Dedifferentiated amniotic fluid mesenchymal stem cell (primary cell): Measurements from ENCODE around the gene CAPN12.

Source experiments
- DNase-seq: peaks from one replicate; pipeline ENCODE4 v3.0.0-alpha.2; 2016; ENCODE audit errors: extremely low spot score

The CAPN12 gene

GRCh38 chr19:38739440-38740256 is 4.6 kb downstream of the CAPN12 start:
- DNase-seq = no peak

DNA sequence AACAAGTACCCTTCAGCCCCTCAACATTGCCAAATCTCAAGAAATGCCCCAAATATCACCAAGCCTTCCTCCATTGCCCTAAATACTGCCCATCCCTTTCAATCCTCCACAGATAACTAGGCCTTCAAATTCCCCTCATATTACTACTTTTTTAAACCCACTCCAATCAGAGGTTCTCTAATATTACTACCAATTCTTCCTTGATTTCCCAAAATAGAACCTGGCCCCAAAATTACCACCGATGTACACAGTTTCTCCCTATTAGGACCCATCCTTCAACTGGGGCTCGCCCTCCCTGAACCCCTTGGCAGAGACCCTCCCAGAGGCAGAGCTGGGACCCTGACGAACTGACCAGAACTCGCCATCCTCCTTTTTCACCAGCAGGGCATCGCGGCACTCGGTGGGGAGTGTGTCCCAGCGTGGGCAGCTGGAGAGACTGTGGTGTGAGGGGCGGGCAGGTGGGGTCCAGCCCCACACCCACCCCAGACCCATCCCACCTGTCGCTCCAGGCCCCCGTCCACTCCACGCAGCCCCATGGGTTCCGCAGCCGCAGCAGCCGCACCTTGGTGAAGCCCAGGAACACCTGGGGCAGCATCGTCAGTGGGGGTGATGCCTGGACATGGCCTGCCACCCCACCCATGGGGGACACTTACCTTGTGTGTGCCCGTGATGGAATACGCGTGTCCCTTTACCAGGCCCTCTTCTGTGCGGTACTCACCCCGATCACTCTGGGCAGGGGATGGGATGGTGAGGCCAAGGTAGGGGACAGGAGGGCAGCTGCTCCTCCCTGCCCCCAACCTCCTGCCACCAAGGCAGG is 6.1 kb downstream of the CAPN12 start:
- DNase-seq = no peak

GRCh38 chr19:38737281-38737865 is 6.9 kb downstream of the CAPN12 start:
- DNase-seq = no peak

- DNase-seq = no peak
Observed at GRCh38 chr19:38736413-38737280, 7.6 kb downstream of the CAPN12 start.

DNA sequence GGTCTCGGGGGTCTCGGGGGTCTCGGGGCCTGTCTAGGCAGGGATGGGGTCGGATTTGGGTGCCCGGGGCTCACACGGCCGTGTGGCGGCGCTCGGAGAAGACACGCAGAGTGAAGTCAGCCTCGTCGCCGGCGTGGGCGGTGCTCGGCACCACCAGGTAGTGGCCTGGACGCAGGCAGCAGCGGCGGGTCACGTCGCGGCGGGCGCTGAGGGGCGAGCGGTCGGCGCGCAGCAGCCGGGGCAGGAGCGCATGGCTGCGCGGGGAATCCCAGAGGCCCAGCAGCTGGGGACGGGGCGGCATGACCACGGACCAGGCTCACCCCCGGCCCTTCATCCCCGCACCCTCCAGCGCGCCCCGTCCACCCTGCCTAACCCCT is 8.2 kb downstream of the CAPN12 start:
- no peak for DNase-seq

DNA sequence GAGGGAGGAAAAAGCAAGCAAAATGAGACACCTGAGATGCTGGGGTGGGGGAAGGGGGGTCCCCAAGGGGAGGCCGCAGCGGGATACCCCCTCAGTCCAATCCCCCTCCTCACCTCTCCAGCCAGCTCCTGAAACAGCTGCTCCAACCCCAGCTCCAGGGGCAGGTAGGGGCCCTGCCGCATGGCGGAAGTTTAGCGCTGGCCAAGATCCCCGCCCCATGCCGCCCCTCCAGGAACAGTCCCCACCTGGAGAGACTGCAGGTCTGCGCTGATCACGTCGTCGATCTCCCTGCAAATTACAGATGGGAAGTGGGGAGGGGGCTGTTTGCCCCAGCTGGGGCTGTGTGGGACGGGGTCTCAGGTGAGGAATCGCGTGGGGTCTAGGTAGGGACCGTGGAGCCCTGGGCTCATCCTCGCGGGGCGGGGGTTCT is 9.0 kb downstream of the CAPN12 start:
- DNase-seq = no peak

GRCh38 chr19:38734426-38735256 is 9.6 kb downstream of the CAPN12 start:
- DNase-seq = no peak

GRCh38 chr19:38734176-38734425 is 10.2 kb downstream of the CAPN12 start:
- DNase-seq = no peak

GRCh38 chr19:38733493-38734175 is 10.6 kb downstream of the CAPN12 start:
- no peak for DNase-seq

- DNase-seq = no peak
Observed at GRCh38 chr19:38733241-38733492, 11.1 kb downstream of the CAPN12 start.

GRCh38 chr19:38731654-38732301 is 12.5 kb downstream of the CAPN12 start:
- no peak for DNase-seq

DNA sequence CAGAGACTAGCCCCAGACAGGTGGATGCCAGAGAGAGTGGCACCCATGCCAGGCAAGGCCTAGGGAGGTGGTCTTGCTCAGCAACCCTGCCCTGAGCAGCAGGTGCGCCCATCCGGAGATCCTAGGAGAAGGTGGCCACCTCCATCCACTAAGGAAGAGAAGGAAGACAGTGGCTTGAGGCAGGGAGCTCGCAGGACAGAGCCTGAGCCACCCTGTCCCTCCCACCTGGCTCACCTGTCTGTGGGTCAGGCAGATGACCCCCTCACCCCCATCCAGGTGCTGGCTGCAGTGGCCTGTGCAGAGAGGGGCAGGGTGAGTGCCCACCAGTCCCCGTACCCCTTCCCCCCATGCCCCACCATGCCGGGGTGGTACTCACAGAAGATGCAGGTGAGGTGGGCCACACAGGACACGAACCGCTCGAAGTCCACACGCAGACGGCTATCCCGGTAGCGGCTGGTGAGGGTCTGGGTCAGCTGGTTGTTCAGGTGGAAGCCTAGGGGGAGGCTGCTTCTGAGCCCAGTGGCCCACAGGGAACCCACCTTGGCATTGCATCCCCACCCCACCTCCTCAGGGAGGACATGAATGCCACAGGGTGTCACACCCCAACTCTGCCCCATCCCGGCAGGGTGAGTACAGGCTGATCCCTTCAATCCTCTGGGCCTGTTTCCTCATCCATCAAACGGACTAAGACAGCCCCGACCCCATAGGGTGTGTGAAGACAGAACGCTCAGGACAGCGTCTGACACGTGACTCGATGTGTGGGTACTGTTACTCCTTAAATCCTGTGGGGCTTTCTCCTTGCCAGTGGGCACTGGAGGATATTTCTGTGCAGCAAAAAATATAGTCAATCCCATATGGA is 13.3 kb downstream of the CAPN12 start:
- no peak for DNase-seq

- DNase-seq = no peak
Observed at GRCh38 chr19:38730470-38730730, 13.9 kb downstream of the CAPN12 start.

DNA sequence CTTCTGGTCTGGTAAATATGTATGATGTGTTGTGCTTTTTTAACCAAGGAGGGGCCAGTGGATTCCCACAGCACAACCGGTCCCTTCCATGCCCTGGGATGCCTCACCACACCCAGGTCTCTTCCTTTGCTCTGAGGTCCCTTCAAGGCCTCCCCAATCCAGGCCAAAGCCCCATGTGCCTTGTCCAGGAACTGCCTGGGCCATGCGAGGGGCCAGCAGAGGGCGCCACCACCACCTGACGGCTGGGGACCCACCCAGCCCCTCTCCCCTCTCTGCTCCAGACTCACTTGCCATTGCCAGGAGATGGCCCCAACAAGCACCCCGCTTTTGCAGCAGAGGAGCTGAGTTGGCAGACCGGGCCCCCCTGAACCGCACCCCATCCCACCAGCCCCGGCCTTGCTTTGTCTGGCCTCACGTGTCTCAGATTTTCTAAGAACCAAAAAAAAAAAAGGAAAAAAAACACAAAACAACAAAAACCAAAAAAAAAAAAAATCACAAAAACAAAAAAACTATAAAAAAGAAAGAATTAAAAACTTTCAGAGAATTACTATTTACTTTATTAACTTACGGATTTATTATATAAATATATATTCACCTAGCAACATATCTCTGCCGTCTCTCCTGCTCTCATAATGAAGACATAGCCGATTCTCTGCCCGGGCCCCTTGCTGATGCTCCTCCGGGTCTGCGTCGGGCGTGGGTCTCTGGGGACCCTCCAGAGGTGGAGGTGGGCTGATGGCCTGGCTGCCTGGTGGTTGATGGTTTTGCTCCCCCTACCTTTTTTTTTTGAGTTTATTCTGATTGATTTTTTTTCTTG is 14.4 kb downstream of the CAPN12 start:
- DNase-seq = peak; percentile 43

DNA sequence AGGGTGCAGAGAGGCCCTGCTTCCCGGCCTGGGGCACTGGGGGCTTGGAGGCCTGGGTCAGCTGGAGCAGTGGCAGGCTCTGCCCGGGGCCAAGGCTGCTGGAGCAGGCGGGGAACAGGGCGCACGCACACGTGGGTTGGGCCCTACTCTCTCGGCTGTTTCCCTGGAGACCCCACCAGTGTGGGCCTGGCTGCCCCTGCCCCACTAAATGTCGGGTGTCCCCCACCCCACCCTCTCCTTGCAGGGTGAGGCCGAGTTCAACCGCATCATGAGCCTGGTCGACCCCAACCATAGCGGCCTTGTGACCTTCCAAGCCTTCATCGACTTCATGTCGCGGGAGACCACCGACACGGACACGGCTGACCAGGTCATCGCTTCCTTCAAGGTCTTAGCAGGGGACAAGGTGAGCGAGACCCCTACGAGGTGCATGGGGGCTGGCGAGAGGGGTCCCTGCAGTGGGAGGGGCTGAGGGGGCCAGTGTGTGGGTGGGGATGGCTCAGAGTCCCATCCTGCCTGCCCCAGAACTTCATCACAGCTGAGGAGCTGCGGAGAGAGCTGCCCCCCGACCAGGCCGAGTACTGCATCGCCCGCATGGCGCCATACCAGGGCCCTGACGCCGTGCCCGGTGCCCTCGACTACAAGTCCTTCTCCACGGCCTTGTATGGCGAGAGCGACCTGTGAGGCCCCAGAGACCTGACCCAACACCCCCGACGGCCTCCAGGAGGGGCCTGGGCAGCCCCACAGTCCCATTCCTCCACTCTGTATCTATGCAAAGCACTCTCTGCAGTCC is 15.3 kb downstream of the CAPN12 start:
- no peak for DNase-seq

DNA sequence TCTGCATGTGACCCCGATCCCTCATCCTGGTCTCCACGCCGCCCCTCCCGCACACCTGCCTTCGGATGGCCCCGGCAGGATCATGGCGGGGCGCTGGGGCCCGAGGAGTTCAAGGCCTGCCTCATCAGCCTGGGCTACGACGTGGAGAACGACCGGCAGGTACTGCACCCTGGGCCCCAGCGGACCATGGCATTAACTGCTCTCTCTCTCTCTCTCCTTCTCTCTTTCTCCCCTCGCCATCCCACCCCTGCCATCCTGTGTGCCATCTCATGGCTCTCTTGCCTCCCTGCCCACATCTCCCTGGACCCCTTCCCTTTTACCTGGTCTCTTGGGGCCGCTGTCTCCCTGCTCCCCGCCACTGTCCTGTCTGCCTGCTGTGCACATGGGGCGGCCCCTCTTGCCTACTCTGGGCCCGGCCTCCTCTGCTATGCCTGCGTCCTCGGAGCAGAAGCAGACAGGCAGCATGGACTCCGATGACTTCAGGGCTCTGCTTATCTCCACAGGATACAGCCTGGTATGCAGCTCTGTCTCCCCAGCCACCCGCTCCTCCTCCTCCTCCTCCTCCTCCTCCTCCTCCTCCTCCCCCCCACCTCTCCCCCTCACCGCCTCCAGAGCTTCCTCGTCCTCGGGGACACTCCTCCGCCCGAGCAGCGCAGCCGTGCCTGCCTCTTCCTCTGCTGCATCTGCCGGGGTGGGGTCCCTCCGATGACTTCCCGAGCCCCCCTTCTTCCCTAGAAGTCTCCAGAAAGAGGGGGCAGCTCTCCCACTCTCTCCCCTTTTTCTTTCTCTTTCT is 16.2 kb downstream of the CAPN12 start:
- DNase-seq = no peak

- DNase-seq = no peak
Observed at GRCh38 chr19:38727306-38727867, 16.9 kb downstream of the CAPN12 start.
